Right atrium auricular region (tissue), 2 donors: ENCODE results near the gene SMURF1. TPM values are rescaled to one million over a fixed set of nuclear protein-coding genes. Genes with fewer than 3 reads are reported as not detected.

ENCODE experiments used
- DNase-seq: peaks from one replicate; pipeline ENCODE4 v3.0.0-alpha.2; 2019; ENCODE audit warnings: low spot score
- H3K27ac ChIP-seq, 2 donors: fragments of 200-600 bp; sonication (generic); 1 replicate in 1 of 2; 2 replicates in 1 of 2; pipeline ENCODE4 v1.5.1; 2016 to 2019
- H3K27me3 ChIP-seq, 2 donors: fragments of 200-600 bp; sonication (generic); one replicate each; pipeline versions ENCODE4 v1.5.1 to v1.6.0; 2017 to 2019
- H3K36me3 ChIP-seq: fragments of 200-600 bp; sonication (generic); one replicate; pipeline ENCODE4 v1.5.1; 2016
- H3K4me1 ChIP-seq, 2 donors: fragments of 200-600 bp; sonication (generic); one replicate each; pipeline versions ENCODE4 v1.5.1 to v1.6.0; 2017 to 2019
- H3K4me3 ChIP-seq, 2 donors: fragments of 200-600 bp; sonication (generic); 1 replicate in 1 of 2; 2 replicates in 1 of 2; pipeline ENCODE4 v1.5.1; 2017 to 2019; ENCODE audit warnings: mild to moderate bottlenecking in 1 of 2, moderate library complexity in 1 of 2
- H3K9me3 ChIP-seq, 2 donors: fragments of 200-600 bp; sonication (generic); one replicate each; pipeline ENCODE4 v1.5.1; 2019
- total RNA-seq, 2 donors: library from RNA; depleted of rRNA; stranded (reverse); fragments of >200 nt; gene quantifications; one replicate each; pipeline ENCODE4 v1.1.0, GENCODE V29; 2016
- TF ChIP-seq, protein P1 (sequence below), 2 donors: fragments of 200-600 bp; sonication (generic); IDR thresholded peaks; one replicate each; pipeline ENCODE4 v1.5.1; 2019; ENCODE audit warnings: antibody characterized with exemption in 2 of 2

Gene SMURF1
- total RNA-seq, 2 donors from 2014 or later: 9.0 to 14.3 TPM

- Histone ChIP-seq H3K36me3 (no peaks in the 10 kb centered on the region), H3K4me1 (no peaks in the 10 kb centered on the region), H3K27me3 (no peaks in the 10 kb centered on the region), H3K27ac (no peak overlapping the region), H3K9me3 (no peaks in the 10 kb centered on the region), H3K4me3 (no peak overlapping the region)
- DNase-seq: no peak
- TF ChIP-seq, protein P1, sequence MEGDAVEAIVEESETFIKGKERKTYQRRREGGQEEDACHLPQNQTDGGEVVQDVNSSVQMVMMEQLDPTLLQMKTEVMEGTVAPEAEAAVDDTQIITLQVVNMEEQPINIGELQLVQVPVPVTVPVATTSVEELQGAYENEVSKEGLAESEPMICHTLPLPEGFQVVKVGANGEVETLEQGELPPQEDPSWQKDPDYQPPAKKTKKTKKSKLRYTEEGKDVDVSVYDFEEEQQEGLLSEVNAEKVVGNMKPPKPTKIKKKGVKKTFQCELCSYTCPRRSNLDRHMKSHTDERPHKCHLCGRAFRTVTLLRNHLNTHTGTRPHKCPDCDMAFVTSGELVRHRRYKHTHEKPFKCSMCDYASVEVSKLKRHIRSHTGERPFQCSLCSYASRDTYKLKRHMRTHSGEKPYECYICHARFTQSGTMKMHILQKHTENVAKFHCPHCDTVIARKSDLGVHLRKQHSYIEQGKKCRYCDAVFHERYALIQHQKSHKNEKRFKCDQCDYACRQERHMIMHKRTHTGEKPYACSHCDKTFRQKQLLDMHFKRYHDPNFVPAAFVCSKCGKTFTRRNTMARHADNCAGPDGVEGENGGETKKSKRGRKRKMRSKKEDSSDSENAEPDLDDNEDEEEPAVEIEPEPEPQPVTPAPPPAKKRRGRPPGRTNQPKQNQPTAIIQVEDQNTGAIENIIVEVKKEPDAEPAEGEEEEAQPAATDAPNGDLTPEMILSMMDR (IDR thresholded peaks at IDR 0.05): no peak
Observed at GRCh38 chr7:99184532-99185218, 40.8 kb upstream of the SMURF1 start.

DNA sequence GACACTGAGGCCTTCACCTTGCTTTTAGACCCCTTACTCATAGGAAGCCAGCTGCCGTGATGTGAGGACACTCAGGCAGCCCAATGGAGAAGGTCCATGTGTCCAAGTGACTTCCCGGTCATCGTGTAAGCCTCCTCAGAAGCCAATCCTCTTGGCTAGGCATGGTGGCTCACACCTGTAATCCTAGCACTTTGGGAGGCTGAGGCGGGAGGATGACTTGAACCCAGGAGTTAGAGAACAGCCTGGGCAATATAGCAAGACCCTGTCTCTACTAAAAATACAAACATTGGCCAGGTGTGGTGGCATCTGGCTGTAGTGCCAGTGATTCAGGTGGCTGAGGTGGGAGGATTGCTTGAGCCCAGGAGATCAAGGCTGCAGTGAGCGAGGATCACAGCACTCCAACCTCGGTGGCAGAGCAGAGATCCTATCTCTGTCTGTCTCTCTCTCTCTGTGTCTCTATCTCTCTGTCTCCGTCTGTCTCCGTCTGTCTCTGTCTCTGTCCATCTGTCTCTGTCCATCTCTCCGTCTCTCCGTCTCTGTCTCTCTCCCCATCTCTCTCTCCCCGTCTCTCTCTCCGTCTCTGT is 36.3 kb upstream of the SMURF1 start:
- Histone ChIP-seq H3K4me1 (no peaks in the 10 kb centered on the region), H3K36me3 (no peaks in the 10 kb centered on the region), H3K9me3 (no peaks in the 10 kb centered on the region), H3K27ac (no peak overlapping the region), H3K27me3 (no peaks in the 10 kb centered on the region), H3K4me3 (no peak overlapping the region)
- TF ChIP-seq, protein P1 (IDR thresholded peaks at IDR 0.05): no peak
- DNase-seq: no peak

GRCh38 chr7:99177165-99177564 is 33.3 kb upstream of the SMURF1 start:
- Histone ChIP-seq H3K27me3 (no peaks in the 10 kb centered on the region), H3K4me1 (no peaks in the 10 kb centered on the region), H3K27ac (no peak overlapping the region), H3K9me3 (no peaks in the 10 kb centered on the region), H3K4me3 (no peak overlapping the region), H3K36me3 (no peaks in the 10 kb centered on the region)
- TF ChIP-seq, protein P1 (IDR thresholded peaks at IDR 0.05): no peak
- DNase-seq: no peak

GRCh38 chr7:99173787-99174186 is 29.9 kb upstream of the SMURF1 start:
- TF ChIP-seq, protein P1 (IDR thresholded peaks at IDR 0.05): no peak
- Histone ChIP-seq H3K4me3 (no peak overlapping the region), H3K36me3 (no peaks in the 10 kb centered on the region), H3K9me3 (no peaks in the 10 kb centered on the region), H3K4me1 (no peaks in the 10 kb centered on the region), H3K27me3 (no peaks in the 10 kb centered on the region), H3K27ac (no peak overlapping the region)
- no peak for DNase-seq

DNA sequence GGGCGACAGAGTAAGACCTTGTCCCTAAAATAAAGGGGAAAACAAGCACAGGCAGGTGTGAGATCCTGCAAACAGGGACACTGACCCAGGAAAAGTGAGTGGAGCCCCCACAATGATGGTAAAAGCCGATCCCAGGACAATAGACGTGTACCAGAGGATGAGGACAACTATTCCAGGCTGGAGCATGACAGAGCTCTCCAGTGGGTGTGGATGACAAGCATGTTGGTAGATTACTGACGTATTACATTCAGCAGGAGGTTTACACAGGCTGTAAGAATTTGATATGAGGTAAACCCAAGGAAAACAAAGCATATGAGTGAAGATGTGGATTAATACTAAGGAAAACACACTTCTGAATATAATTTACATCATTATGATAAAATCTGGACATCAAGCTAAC is 27.8 kb upstream of the SMURF1 start:
- H3K4me1 ChIP-seq: no peaks in the 10 kb centered on the region
- TF ChIP-seq, protein P1 (IDR thresholded peaks at IDR 0.05): no peak
- no peak overlapping the region for H3K4me3 ChIP-seq
- H3K27me3 ChIP-seq: no peaks in the 10 kb centered on the region
- no peaks in the 10 kb centered on the region for H3K36me3 ChIP-seq
- no peak overlapping the region for H3K27ac ChIP-seq
- DNase-seq: no peak
- H3K9me3 ChIP-seq: no peaks in the 10 kb centered on the region

DNA sequence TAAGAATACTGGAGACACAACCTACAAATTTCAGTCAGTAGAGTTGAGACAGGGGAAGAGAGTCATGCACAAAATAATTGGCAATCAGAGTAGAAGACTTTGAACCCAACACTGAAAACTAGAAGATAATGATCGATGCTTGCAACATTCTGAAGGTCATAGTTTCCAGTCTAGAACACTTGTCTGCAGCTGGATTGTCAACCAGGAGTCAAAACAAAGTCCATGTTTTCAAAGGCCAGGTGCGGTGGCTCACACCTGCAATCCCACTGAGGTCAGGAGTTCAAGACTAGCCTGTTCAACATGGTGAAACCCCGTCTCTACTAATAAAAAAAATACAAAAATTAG is 26.8 kb upstream of the SMURF1 start:
- no peaks in the 10 kb centered on the region for H3K4me1 ChIP-seq
- H3K9me3 ChIP-seq: no peaks in the 10 kb centered on the region
- no peak overlapping the region for H3K4me3 ChIP-seq
- TF ChIP-seq, protein P1 (IDR thresholded peaks at IDR 0.05): no peak
- H3K27me3 ChIP-seq: no peaks in the 10 kb centered on the region
- DNase-seq: no peak
- H3K27ac ChIP-seq: no peak overlapping the region
- no peaks in the 10 kb centered on the region for H3K36me3 ChIP-seq
